H1 (cell line): Measurements from ENCODE around the gene ADA. TPM values are rescaled to one million over a fixed set of nuclear protein-coding genes. Genes with fewer than 3 reads are reported as not detected.

Source experiments
- BACH1 ChIP-seq: IDR thresholded peaks from 2 replicates; pipeline ENCODE4 v1.6.1; 2012; ENCODE audit warnings: low read length, improper control_type of control experiment
- HDAC2 ChIP-seq, 2 experiments: fragments of 300-600 bp in 1 of 2; sonication (generic) in 1 of 2; IDR thresholded peaks; 2 replicates each; pipeline ENCODE4 v1.6.1; 2011 to 2012; ENCODE audit warnings: low read depth in 2 of 2, low read length in 2 of 2, mild to moderate bottlenecking in 2 of 2, moderate library complexity in 2 of 2, borderline replicate concordance in 1 of 2, inconsistent platforms in 1 of 2
- RFX5 ChIP-seq: IDR thresholded peaks from 2 replicates; pipeline ENCODE4 v1.6.1; 2011; ENCODE audit warnings: low read depth, low read length, improper control_type of control experiment, borderline replicate concordance
- TAF7 ChIP-seq: optimal IDR thresholded peaks from 2 replicates; pipeline ENCODE3; 2011; ENCODE audit warnings: low read depth, mild to moderate bottlenecking, inconsistent platforms, low read length, moderate library complexity, borderline replicate concordance
- polyA plus RNA-seq, 7 experiments: library from polyadenylated mRNA; depleted of rRNA in 3 of 7; stranded (reverse) in 5 of 7; unstranded in 2 of 7; fragments of >200 nt in 5 of 7; fragments of 200-250 nt in 2 of 7; gene quantifications; 1 replicate in 5 of 7; 2 replicates in 1 of 7; 4 replicates in 1 of 7; pipeline versions ENCODE4 v1.2.1 to v1.2.3, GENCODE V29; 2011 to 2013; ENCODE audit warnings: missing spikeins in 2 of 7, mixed read lengths in 2 of 7
- total RNA-seq: library from RNA; stranded (reverse); fragmentation: NEBNext Ultra II Directional; extraction: Animal tissue kit (Norgen Biotek cat#: 25700); gene quantifications from 2 replicates; pipeline ENCODE4 v1.2.1, GENCODE V29; 2021

ADA gene
- total and polyA plus RNA-seq, 2 of the 8 experiments (the other 6 are each of a cell fraction or from before 2014, with no cell fraction given) = 19.9 to 32.8 TPM

- TF ChIP-seq HDAC2 (IDR thresholded peaks at IDR 0.05; ENCODE audit: borderline replicate concordance in 1 of 2, low read depth in 2 of 2, low read length in 2 of 2) (no peak), RFX5 (no peak), BACH1 (no peak), TAF7 (no peak)
- TF ChIP-seq, all 59 proteins: peak for 0
Measured at GRCh38 chr20:44700306-44700705, 48.8 kb upstream of the ADA start (continued).
